Activated CD4-positive, alpha-beta T cell treated with anti-CD3 and anti-CD28 coated beads, Interleukin-10, Interleukin-2, amounts not matched to agents 100 ng/mL and 50 ng/mL, durations not matched to agents 16 hours and 8 hours (primary cell): ENCODE results near the gene ROCK2.
"Not testable (repeated sequence)": the region's sequence is repeated elsewhere in the genome, so short reads cannot be mapped to it uniquely, and the experiment has no call there.

Experiments used
- DNase-seq: peaks from one replicate; pipeline ENCODE4 v3.0.0-alpha.2; 2020

The ROCK2 gene

GRCh38 chr2:11168488-11168887 lies 175.9 kb downstream of the ROCK2 start:
- no peak for DNase-seq

- DNase-seq: no peak
Observed at GRCh38 chr2:11166476-11166875, 178.0 kb downstream of the ROCK2 start.

- not testable (repeated sequence) for DNase-seq
Observed at GRCh38 chr2:11165046-11165445, 179.4 kb downstream of the ROCK2 start.

- no peak for DNase-seq
Observed at GRCh38 chr2:11163439-11164317, 180.8 kb downstream of the ROCK2 start.

GRCh38 chr2:11161747-11162146 lies 182.7 kb downstream of the ROCK2 start:
- no peak for DNase-seq

GRCh38 chr2:11160731-11161455 lies 183.5 kb downstream of the ROCK2 start:
- peak; percentile 42 for DNase-seq

GRCh38 chr2:11160256-11160655 lies 184.2 kb downstream of the ROCK2 start:
- DNase-seq: no peak

- DNase-seq: no peak
Observed at GRCh38 chr2:11159574-11160170, 184.8 kb downstream of the ROCK2 start.

- no peak for DNase-seq
Observed at GRCh38 chr2:11158916-11159573, 185.4 kb downstream of the ROCK2 start.

- DNase-seq: no peak
Observed at GRCh38 chr2:11157731-11158130, 186.7 kb downstream of the ROCK2 start.

GRCh38 chr2:11157296-11157695 lies 187.1 kb downstream of the ROCK2 start:
- no peak for DNase-seq

- no peak for DNase-seq
Observed at GRCh38 chr2:11156396-11157075, 187.9 kb downstream of the ROCK2 start.

GRCh38 chr2:11155381-11156035 lies 188.9 kb downstream of the ROCK2 start, which contains the start of gene SLC66A3:
SLC66A3 (plus strand) TSS chr2:11155467; CDS start chr2:11155547, 80 bp downstream.
- peak; percentile 34 for DNase-seq

- DNase-seq: peak; percentile 98
Observed at GRCh38 chr2:11154923-11155380, 189.5 kb downstream of the ROCK2 start.

- no peak for DNase-seq
Observed at GRCh38 chr2:11154016-11154922, 190.2 kb downstream of the ROCK2 start.

GRCh38 chr2:11152591-11152990 lies 191.8 kb downstream of the ROCK2 start:
- no peak for DNase-seq

GRCh38 chr2:11147263-11147662 lies 197.2 kb downstream of the ROCK2 start:
- DNase-seq: no peak

- no peak for DNase-seq
Observed at GRCh38 chr2:11146076-11146475, 198.4 kb downstream of the ROCK2 start.

GRCh38 chr2:11145350-11145749 lies 199.1 kb downstream of the ROCK2 start:
- no peak for DNase-seq

GRCh38 chr2:11144738-11145079 lies 199.7 kb downstream of the ROCK2 start:
- DNase-seq: no peak
